HepG2 (cell line): ENCODE measurements around the gene TCF25. TPM values are rescaled to one million over a fixed set of nuclear protein-coding genes. Genes with fewer than 3 reads are reported as not detected.
A peak's percentile ranks its signal among the peaks of the same experiment; 100 is the strongest.

ENCODE experiments used
- AKAP8 ChIP-seq: sonication (generic); formaldehyde crosslinking; IDR thresholded peaks from 2 replicates; pipeline ENCODE4 v1.5.1; 2020; ENCODE audit warnings: mild to moderate bottlenecking, missing genetic modification reagents
- CBFB ChIP-seq: sonication (generic); formaldehyde crosslinking; IDR thresholded peaks from 2 replicates; pipeline ENCODE4 v1.4.0; 2020; ENCODE audit warnings: missing genetic modification reagents
- EP300 ChIP-seq, 3 experiments: sonication (generic) in 1 of 3; formaldehyde crosslinking in 1 of 3; IDR thresholded peaks; 2 replicates each; pipeline versions ENCODE4 v1.5.1 to v1.6.1; 2011 to 2020; ENCODE audit warnings: low read depth in 2 of 3, low read length in 2 of 3, borderline replicate concordance in 1 of 3, improper control_type of control experiment in 1 of 3, mild to moderate bottlenecking in 1 of 3, missing genetic modification reagents in 1 of 3, moderate library complexity in 1 of 3
- IRX3 ChIP-seq: sonication (generic); formaldehyde crosslinking; IDR thresholded peaks from 2 replicates; pipeline ENCODE4 v1.8.1; 2023; ENCODE audit warnings: mild to moderate bottlenecking, low read depth, missing genetic modification reagents, borderline replicate concordance
- LRRFIP1 ChIP-seq: sonication (generic); formaldehyde crosslinking; conservative IDR thresholded peaks from 2 replicates; pipeline ENCODE4 v1.4.0; 2020; ENCODE audit warnings: missing genetic modification reagents
- PITX1 ChIP-seq: sonication (generic); formaldehyde crosslinking; IDR thresholded peaks from 2 replicates; pipeline ENCODE4 v1.5.1; 2020; ENCODE audit warnings: mild to moderate bottlenecking, missing genetic modification reagents
- POLR2A ChIP-seq, 2 experiments: IDR thresholded peaks; 2 replicates each; pipeline ENCODE4 v1.6.1; 2011; ENCODE audit warnings: low read depth in 2 of 2, low read length in 2 of 2, mild to moderate bottlenecking in 1 of 2, moderate library complexity in 1 of 2; ENCODE audit not compliant: insufficient read depth in 1 of 2
- SMYD3 ChIP-seq: sonication (generic); formaldehyde crosslinking; IDR thresholded peaks from 2 replicates; pipeline ENCODE4 v1.8.1; 2023; ENCODE audit warnings: mild to moderate bottlenecking, missing genetic modification reagents
- SP4 ChIP-seq: sonication (generic); formaldehyde crosslinking; IDR thresholded peaks from 2 replicates; pipeline ENCODE4 v1.8.1; 2023; ENCODE audit warnings: mild to moderate bottlenecking, missing genetic modification reagents
- SYNCRIP ChIP-seq: fragments of 200-400 bp; formaldehyde crosslinking; IDR thresholded peaks from 2 replicates; pipeline ENCODE4 v1.6.1; 2018; ENCODE audit warnings: mild to moderate bottlenecking, low read depth, low read length; ENCODE audit not compliant: insufficient read depth
- U2AF1 ChIP-seq: fragments of 200-400 bp; formaldehyde crosslinking; optimal IDR thresholded peaks from 2 replicates; pipeline ENCODE3; 2017; ENCODE audit warnings: mild to moderate bottlenecking, low read depth, low read length
- XRCC5 ChIP-seq: fragments of 200-400 bp; formaldehyde crosslinking; optimal IDR thresholded peaks from 2 replicates; pipeline ENCODE3; 2017; ENCODE audit warnings: mild to moderate bottlenecking, low read length
- ZBTB25 ChIP-seq: IDR thresholded peaks from 2 replicates; pipeline ENCODE4 v1.6.1; 2018; ENCODE audit warnings: missing genetic modification reagents
- ZFP37 ChIP-seq: sonication (generic); formaldehyde crosslinking; IDR thresholded peaks from 2 replicates; pipeline ENCODE4 v1.4.0; 2020; ENCODE audit warnings: missing genetic modification reagents, borderline replicate concordance
- ZNF616 ChIP-seq: sonication (generic); formaldehyde crosslinking; IDR thresholded peaks from 2 replicates; pipeline ENCODE4 v1.5.0; 2020; ENCODE audit warnings: low read depth, mild to moderate bottlenecking, missing genetic modification reagents
- ZNF619 ChIP-seq: sonication (generic); formaldehyde crosslinking; IDR thresholded peaks from 2 replicates; pipeline ENCODE4 v1.4.0; 2020; ENCODE audit warnings: mild to moderate bottlenecking, missing genetic modification reagents
- ZNF687 ChIP-seq: sonication (generic); formaldehyde crosslinking; IDR thresholded peaks from 2 replicates; pipeline ENCODE4 v1.5.1; 2020; ENCODE audit warnings: mild to moderate bottlenecking, missing genetic modification reagents, moderate library complexity
- ZXDC ChIP-seq: sonication (generic); formaldehyde crosslinking; IDR thresholded peaks from 2 replicates; pipeline ENCODE4 v1.5.0; 2020; ENCODE audit warnings: mild to moderate bottlenecking, missing genetic modification reagents
- polyA plus RNA-seq, 8 experiments: library from polyadenylated mRNA; depleted of rRNA in 3 of 8; stranded (reverse) in 7 of 8; unstranded in 1 of 8; fragments of >200 nt; fragmentation: Illumina TruSeq in 4 of 8; extraction: Trizol in 4 of 8; gene quantifications; 2 replicates each; pipeline versions ENCODE4 v1.2.1 to v1.2.3, GENCODE V29; 2011 to 2016; ENCODE audit warnings: low read depth in 4 of 8, missing spikeins in 1 of 8, mixed read lengths in 1 of 8; ENCODE audit not compliant: insufficient read depth in 1 of 8
- total RNA-seq, 5 experiments: library from RNA; depleted of rRNA; stranded (reverse); fragments of >200 nt; fragmentation: Illumina TruSeq; extraction: Trizol; gene quantifications; 2 replicates each; pipeline ENCODE4 v1.2.3, GENCODE V29; 2016; ENCODE audit warnings: low read depth in 1 of 5

TCF25 gene
- total and polyA plus RNA-seq, 2 of the 13 experiments (the other 11 are each of a cell fraction or from before 2014, with no cell fraction given), result 138 to 206 TPM

GRCh38 chr16:89873972-89874689 lies 739 bp downstream of the TCF25 start (continued):
- TF ChIP-seq LRRFIP1 (CRISPR knock-in tag) (no peak), ZNF687 (peak; percentile 49; the same call in 1 of the 2 replicates), ZFP37 (CRISPR knock-in tag) (peak; percentile 55; the same call in 1 of the 2 replicates), CBFB (CRISPR knock-in tag) (0 out of 2 replicates have a peak, but pooled peaks have one; percentile 39), IRX3 (0 out of 2 replicates have a peak, but pooled peaks have one; percentile 53), U2AF1 (no peak), PITX1 (CRISPR knock-in tag) (peak; percentile 60; the same call in 1 of the 2 replicates), ZXDC (CRISPR knock-in tag) (no peak), SMYD3 (CRISPR knock-in tag) (no peak), ZBTB25 (CRISPR knock-in tag) (no peak), POLR2A (IDR thresholded peaks at IDR 0.05; ENCODE audit: insufficient read depth in 1 of 2, low read depth in 2 of 2, low read length in 2 of 2) (peak in 1 of 2 experiments; percentile 65), ZNF616 (CRISPR knock-in tag) (no peak), EP300 (IDR thresholded peaks at IDR 0.05; ENCODE audit: low read depth in 2 of 2, low read length in 2 of 2) (peak in 1 of 2 experiments; percentile 38; a peak in 1 of 4 replicates), EP300 (CRISPR knock-in tag; IDR thresholded peaks at IDR 0.05; ENCODE audit: borderline replicate concordance) (no peak), AKAP8 (peak; percentile 88), SYNCRIP (no peak), ZNF619 (CRISPR knock-in tag) (no peak), XRCC5 (peak; percentile 31), SP4 (CRISPR knock-in tag) (peak; percentile 98)
